ENCODE measurements around the gene MT2A.

Gene MT2A

GRCh38 chr16:56623637-56624036 lies 15.3 kb downstream of the MT2A start:
- DNase-seq (ENCODE audit: low read depth), result no peak
- Histone ChIP-seq H3K36me3 (ENCODE audit: control insufficient read depth, insufficient read depth, low read length, severe bottlenecking) (no peaks in the 10 kb centered on the region), H3K4me1 (ENCODE audit: control insufficient read depth, insufficient read depth, low read length) (peaks cover 22% of the 10 kb centered on the region), H3K4me3 (ENCODE audit: low read length) (no peak overlapping the region), H3K9me3 (ENCODE audit: control insufficient read depth, low read length) (no peaks in the 10 kb centered on the region), H3K27me3 (replicated peaks; ENCODE audit: control insufficient read depth, insufficient read depth, low read length) (no peaks in the 10 kb centered on the region), H3K9ac (ENCODE audit: low read length) (no peak overlapping the region)

- no peaks in the 10 kb centered on the region for H3K36me3 ChIP-seq (ENCODE audit: control insufficient read depth, insufficient read depth, low read length, severe bottlenecking)
- H3K4me3 ChIP-seq (ENCODE audit: low read length), result peak within 1 kb of the TSS; percentile 92
- H3K27me3 ChIP-seq (replicated peaks; ENCODE audit: control insufficient read depth, insufficient read depth, low read length), result no peaks in the 10 kb centered on the region
- H3K9me3 ChIP-seq (ENCODE audit: control insufficient read depth, low read length), result no peaks in the 10 kb centered on the region
- peak within 1 kb of the TSS; percentile 98 for H3K9ac ChIP-seq (ENCODE audit: low read length)
- H3K4me1 ChIP-seq (ENCODE audit: control insufficient read depth, insufficient read depth, low read length), result peaks cover 22% of the 10 kb centered on the region
- DNase-seq (ENCODE audit: low read depth), result peak; percentile 76
Measured at GRCh38 chr16:56625140-56625942, 17.0 kb downstream of the MT2A start, which contains the start of gene MT1E. Gene MT1E (plus strand): TSS chr16:56625781. CDS start chr16:56625852, 71 bp downstream.

- H3K4me3 ChIP-seq (ENCODE audit: low read length), result peak overlapping the region; percentile 92
- DNase-seq (ENCODE audit: low read depth), result peak; percentile 49
- no peaks in the 10 kb centered on the region for H3K27me3 ChIP-seq (replicated peaks; ENCODE audit: control insufficient read depth, insufficient read depth, low read length)
- H3K9me3 ChIP-seq (ENCODE audit: control insufficient read depth, low read length), result no peaks in the 10 kb centered on the region
- peaks cover 22% of the 10 kb centered on the region for H3K4me1 ChIP-seq (ENCODE audit: control insufficient read depth, insufficient read depth, low read length)
- no peaks in the 10 kb centered on the region for H3K36me3 ChIP-seq (ENCODE audit: control insufficient read depth, insufficient read depth, low read length, severe bottlenecking)
- H3K9ac ChIP-seq (ENCODE audit: low read length), result peak overlapping the region; percentile 98
Measured at GRCh38 chr16:56625943-56626654, 17.7 kb downstream of the MT2A start.

- Histone ChIP-seq H3K9me3 (ENCODE audit: control insufficient read depth, low read length) (no peaks in the 10 kb centered on the region), H3K4me3 (ENCODE audit: low read length) (peak overlapping the region; percentile 92), H3K4me1 (ENCODE audit: control insufficient read depth, insufficient read depth, low read length) (peaks cover 22% of the 10 kb centered on the region), H3K9ac (ENCODE audit: low read length) (peak overlapping the region; percentile 98), H3K27me3 (replicated peaks; ENCODE audit: control insufficient read depth, insufficient read depth, low read length) (no peaks in the 10 kb centered on the region), H3K36me3 (ENCODE audit: control insufficient read depth, insufficient read depth, low read length, severe bottlenecking) (no peaks in the 10 kb centered on the region)
- no peak for DNase-seq (ENCODE audit: low read depth)
Measured at GRCh38 chr16:56626685-56627084, 18.3 kb downstream of the MT2A start.

- Histone ChIP-seq H3K9ac (ENCODE audit: low read length) (no peak overlapping the region), H3K4me1 (ENCODE audit: control insufficient read depth, insufficient read depth, low read length) (peaks cover 29% of the 10 kb centered on the region), H3K4me3 (ENCODE audit: low read length) (no peak overlapping the region), H3K36me3 (ENCODE audit: control insufficient read depth, insufficient read depth, low read length, severe bottlenecking) (no peaks in the 10 kb centered on the region), H3K9me3 (ENCODE audit: control insufficient read depth, low read length) (no peaks in the 10 kb centered on the region), H3K27me3 (replicated peaks; ENCODE audit: control insufficient read depth, insufficient read depth, low read length) (no peaks in the 10 kb centered on the region)
- no peak for DNase-seq (ENCODE audit: low read depth)
Measured at GRCh38 chr16:56628486-56629350, 20.3 kb downstream of the MT2A start.

- H3K9me3 ChIP-seq (ENCODE audit: control insufficient read depth, low read length), result no peaks in the 10 kb centered on the region
- H3K4me1 ChIP-seq (ENCODE audit: control insufficient read depth, insufficient read depth, low read length), result peaks cover 29% of the 10 kb centered on the region
- H3K36me3 ChIP-seq (ENCODE audit: control insufficient read depth, insufficient read depth, low read length, severe bottlenecking), result no peaks in the 10 kb centered on the region
- H3K4me3 ChIP-seq (ENCODE audit: low read length), result no peak overlapping the region
- no peak overlapping the region for H3K9ac ChIP-seq (ENCODE audit: low read length)
- DNase-seq (ENCODE audit: low read depth), result no peak
- H3K27me3 ChIP-seq (replicated peaks; ENCODE audit: control insufficient read depth, insufficient read depth, low read length), result no peaks in the 10 kb centered on the region
Measured at GRCh38 chr16:56629531-56629930, 21.1 kb downstream of the MT2A start.

- Histone ChIP-seq H3K27me3 (replicated peaks; ENCODE audit: control insufficient read depth, insufficient read depth, low read length) (no peaks in the 10 kb centered on the region), H3K9me3 (ENCODE audit: control insufficient read depth, low read length) (no peaks in the 10 kb centered on the region), H3K36me3 (ENCODE audit: control insufficient read depth, insufficient read depth, low read length, severe bottlenecking) (no peaks in the 10 kb centered on the region), H3K4me1 (ENCODE audit: control insufficient read depth, insufficient read depth, low read length) (peaks cover 23% of the 10 kb centered on the region), H3K9ac (ENCODE audit: low read length) (no peak overlapping the region), H3K4me3 (ENCODE audit: low read length) (no peak overlapping the region)
- DNase-seq (ENCODE audit: low read depth), result no peak
Measured at GRCh38 chr16:56630134-56630533, 21.8 kb downstream of the MT2A start.

- Histone ChIP-seq H3K9me3 (ENCODE audit: control insufficient read depth, low read length) (no peaks in the 10 kb centered on the region), H3K4me3 (ENCODE audit: low read length) (no peak overlapping the region), H3K4me1 (ENCODE audit: control insufficient read depth, insufficient read depth, low read length) (peaks cover 17% of the 10 kb centered on the region), H3K36me3 (ENCODE audit: control insufficient read depth, insufficient read depth, low read length, severe bottlenecking) (no peaks in the 10 kb centered on the region), H3K9ac (ENCODE audit: low read length) (no peak overlapping the region), H3K27me3 (replicated peaks; ENCODE audit: control insufficient read depth, insufficient read depth, low read length) (no peaks in the 10 kb centered on the region)
- no peak for DNase-seq (ENCODE audit: low read depth)
Measured at GRCh38 chr16:56631197-56631596, 22.8 kb downstream of the MT2A start.

- peak overlapping the region; percentile 84 for H3K4me3 ChIP-seq (ENCODE audit: low read length)
Measured at GRCh38 chr16:56631832-56632155, 23.4 kb downstream of the MT2A start.

GRCh38 chr16:56632156-56632847 lies 23.9 kb downstream of the MT2A start, which contains the start of gene MT1M:
Gene MT1M (plus strand): TSS chr16:56632659. CDS start chr16:56632732, 73 bp downstream.
- Histone ChIP-seq H3K4me1 (ENCODE audit: control insufficient read depth, insufficient read depth, low read length) (peaks cover 6% of the 10 kb centered on the region), H3K27me3 (replicated peaks; ENCODE audit: control insufficient read depth, insufficient read depth, low read length) (no peaks in the 10 kb centered on the region), H3K4me3 (ENCODE audit: low read length) (peak within 1 kb of the TSS; percentile 84), H3K9ac (ENCODE audit: low read length) (peak within 1 kb of the TSS; percentile 87), H3K9me3 (ENCODE audit: control insufficient read depth, low read length) (no peaks in the 10 kb centered on the region), H3K36me3 (ENCODE audit: control insufficient read depth, insufficient read depth, low read length, severe bottlenecking) (no peaks in the 10 kb centered on the region)
- DNase-seq (ENCODE audit: low read depth), result no peak

More at GRCh38 chr16:56631832-56632155, 23.4 kb downstream of the MT2A start:
- Histone ChIP-seq H3K4me1 (ENCODE audit: control insufficient read depth, insufficient read depth, low read length) (peaks cover 11% of the 10 kb centered on the region), H3K27me3 (replicated peaks; ENCODE audit: control insufficient read depth, insufficient read depth, low read length) (no peaks in the 10 kb centered on the region), H3K9me3 (ENCODE audit: control insufficient read depth, low read length) (no peaks in the 10 kb centered on the region), H3K36me3 (ENCODE audit: control insufficient read depth, insufficient read depth, low read length, severe bottlenecking) (no peaks in the 10 kb centered on the region), H3K9ac (ENCODE audit: low read length) (peak overlapping the region; percentile 87)
- no peak for DNase-seq (ENCODE audit: low read depth)

Measured in adipocyte (in vitro differentiated cells).